GM19438 (cell line): ENCODE data around the gene CPAMD8.
"Not testable (repeated sequence)": the region's sequence is repeated elsewhere in the genome, so short reads cannot be mapped to it uniquely, and the experiment has no call there.

Experiments
- ATAC-seq: cut with Tn5 transposase; IDR thresholded peaks from one replicate; pipeline ENCODE4 v1.9.1; 2021; ENCODE audit warnings: low read depth; ENCODE audit not compliant: unreplicated experiment

Gene CPAMD8

DNA sequence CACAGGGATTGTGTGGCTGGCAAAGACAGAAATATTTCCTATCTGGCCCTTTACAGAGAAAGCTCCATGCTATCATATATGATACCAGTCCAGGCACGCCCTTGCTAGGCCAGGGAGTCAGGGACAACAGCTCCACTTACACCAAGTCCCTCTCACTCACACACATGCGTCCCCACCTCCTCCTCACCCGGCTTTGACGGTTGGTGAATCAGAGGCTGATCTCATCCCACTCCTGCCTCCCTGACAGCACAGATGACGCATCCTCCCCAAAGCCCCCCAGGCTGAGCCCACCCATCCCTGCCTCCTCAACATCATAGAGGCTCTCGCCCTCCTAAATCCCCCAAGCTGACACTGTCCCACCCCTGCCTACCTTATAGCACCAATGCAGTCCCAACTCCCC, 75.1 kb downstream of the CPAMD8 start:
- no peak for ATAC-seq

- ATAC-seq: no peak
These were observed 77.0 kb downstream of the CPAMD8 start for GRCh38 chr19:16949496-16950023.

- ATAC-seq: no peak
These were observed 79.4 kb downstream of the CPAMD8 start for GRCh38 chr19:16946951-16947940.

DNA sequence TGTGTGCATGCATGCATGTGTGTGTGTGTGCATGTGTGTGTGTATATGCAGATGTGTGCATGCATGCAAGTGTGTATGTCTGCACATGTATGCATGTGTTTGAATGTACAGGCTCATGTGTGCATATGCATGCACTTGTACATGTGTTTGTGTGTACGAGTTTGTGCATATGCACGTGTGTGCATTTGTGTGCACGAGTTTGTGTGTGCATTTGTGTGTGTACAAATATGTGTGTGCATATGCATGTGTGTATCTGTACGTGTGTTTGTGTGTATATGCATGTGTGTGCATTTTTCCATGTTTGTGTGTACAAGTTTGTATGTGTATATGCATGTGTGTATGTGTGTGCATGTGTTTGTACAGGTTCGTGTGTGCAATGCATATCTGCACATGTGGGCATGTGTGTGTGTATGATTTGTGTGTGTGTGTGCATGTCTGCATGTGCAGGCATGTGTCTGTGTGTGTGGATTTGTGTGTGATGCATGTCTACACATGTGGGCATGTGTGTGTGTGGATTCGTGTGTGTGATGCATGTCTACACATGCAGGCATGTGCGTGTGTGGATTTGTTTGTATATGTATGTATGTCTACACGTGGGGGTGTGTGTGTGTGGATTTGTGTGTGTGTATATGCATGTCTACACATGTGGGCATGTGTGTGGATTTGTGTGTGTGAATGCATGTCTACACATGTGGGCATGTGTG, 80.7 kb downstream of the CPAMD8 start:
- ATAC-seq: no peak

GRCh38 chr19:16945364-16945714, 81.3 kb downstream of the CPAMD8 start:
- no peak for ATAC-seq

DNA sequence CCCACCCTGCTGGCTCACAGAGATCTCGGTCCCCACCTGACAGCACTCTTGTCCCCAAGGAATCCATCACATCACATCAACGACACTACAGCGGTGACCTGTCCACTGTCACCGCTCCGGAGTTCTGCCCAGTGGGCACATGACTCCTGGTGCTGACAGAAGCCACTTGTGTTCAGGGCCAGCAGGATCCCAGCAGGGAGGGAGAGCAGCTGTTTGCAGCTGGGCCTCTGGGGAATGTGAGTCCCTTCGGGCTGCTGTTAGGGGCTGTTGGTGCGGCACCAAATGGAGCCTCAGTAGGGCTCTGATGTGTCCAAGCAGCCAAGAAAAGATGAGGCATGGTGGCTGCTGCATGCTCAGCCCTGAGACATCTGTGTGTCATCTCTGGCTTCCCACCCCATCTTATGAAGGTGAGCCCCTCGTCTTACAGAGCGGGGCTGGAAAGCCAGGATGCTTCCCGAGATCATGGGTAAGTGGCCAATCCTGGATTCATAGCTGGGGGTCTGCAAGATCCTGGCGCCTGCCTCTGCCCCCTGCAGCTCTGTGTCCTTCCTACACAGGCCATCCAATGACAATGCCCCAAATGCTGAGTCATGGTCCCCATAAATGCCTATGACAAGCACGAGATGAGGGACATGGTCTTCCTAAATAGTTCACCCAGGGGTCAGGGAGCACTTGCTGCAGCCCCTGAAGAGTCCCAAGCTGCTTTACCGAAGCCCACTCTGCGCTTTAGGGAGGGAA, 81.8 kb downstream of the CPAMD8 start:
- no peak for ATAC-seq

DNA sequence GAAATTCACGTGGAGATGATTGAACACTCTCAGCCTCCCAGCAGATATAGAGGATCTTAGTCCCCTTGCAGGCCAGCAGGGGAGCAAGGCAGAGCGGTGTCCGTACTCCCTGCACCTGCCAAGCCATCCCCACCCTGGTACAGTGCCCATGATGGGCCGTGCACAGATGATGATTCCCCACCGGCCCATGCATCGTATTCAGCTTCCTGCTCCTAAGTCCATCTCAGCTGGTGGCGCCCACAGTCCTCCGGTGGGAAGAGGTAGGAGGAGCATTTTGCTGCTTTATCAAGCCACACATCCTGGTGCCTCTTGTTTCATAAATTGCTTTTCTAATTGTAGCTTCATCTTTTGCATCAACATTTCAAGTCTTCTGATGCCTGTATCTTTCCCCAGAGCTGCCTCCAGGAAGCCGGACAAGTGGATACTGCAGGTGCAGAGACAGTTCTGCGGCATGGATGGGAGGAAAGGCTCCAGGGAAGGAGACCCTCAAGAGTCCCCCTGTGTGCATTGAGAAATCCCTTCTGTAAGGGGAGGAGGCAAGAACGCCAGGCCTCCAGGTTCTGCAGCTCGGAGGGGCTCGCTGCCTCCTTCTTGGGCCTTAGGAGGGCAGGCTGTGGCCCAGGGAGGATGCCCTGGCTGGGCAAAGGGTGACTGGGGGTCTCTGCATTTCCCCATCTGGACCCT, 82.5 kb downstream of the CPAMD8 start:
- ATAC-seq: no peak

- not testable (repeated sequence) for ATAC-seq
These were observed 83.5 kb downstream of the CPAMD8 start for GRCh38 chr19:16943090-16943489.

DNA sequence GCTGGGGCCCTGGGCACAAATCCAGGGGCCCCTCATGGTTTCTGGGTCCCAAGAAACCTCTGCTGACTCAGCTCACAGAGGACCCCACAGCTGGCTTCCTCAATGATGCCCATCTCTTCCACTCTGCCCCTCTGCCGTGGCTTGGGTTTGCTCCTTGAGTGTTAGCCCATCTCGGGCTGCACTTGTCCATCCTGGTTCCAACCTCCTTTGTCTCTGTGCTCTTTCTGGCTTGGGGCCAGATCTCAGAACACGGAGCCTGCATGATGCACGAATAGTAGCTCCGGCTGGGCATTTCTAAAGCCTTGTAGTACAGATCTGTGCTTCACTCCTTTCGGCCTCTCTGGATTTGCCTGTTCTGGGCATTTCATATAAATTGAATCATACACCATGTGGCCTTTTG, 84.0 kb downstream of the CPAMD8 start:
- ATAC-seq: no peak

- ATAC-seq: no peak
These were observed 86.0 kb downstream of the CPAMD8 start for GRCh38 chr19:16940626-16941025.

DNA sequence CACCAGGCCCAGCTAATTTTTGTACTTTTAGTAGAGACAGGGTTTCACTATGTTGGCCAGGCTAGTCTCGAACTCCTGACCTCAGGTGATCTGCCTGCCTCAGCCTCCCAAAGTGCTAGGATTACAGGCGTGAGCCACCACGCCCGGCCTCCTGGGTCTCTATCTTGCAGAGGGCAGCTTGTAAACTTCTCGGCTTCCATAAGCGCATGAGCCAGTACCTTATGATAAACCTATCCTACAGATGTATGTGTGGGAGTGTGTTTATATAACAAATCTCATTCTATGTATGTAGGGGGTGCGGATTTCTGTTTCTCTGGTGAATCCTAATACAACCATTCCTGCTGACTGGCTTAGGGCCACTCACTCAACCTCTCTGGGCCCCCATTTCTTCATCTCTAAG, 86.5 kb downstream of the CPAMD8 start:
- ATAC-seq: not testable (repeated sequence)

GRCh38 chr19:16938211-16938610, 88.4 kb downstream of the CPAMD8 start:
- ATAC-seq: no peak

- not testable (repeated sequence) for ATAC-seq
These were observed 88.8 kb downstream of the CPAMD8 start for GRCh38 chr19:16937796-16938195.

GRCh38 chr19:16936901-16937300, 89.7 kb downstream of the CPAMD8 start:
- no peak for ATAC-seq

GRCh38 chr19:16934489-16934888, 92.1 kb downstream of the CPAMD8 start:
- ATAC-seq: no peak

DNA sequence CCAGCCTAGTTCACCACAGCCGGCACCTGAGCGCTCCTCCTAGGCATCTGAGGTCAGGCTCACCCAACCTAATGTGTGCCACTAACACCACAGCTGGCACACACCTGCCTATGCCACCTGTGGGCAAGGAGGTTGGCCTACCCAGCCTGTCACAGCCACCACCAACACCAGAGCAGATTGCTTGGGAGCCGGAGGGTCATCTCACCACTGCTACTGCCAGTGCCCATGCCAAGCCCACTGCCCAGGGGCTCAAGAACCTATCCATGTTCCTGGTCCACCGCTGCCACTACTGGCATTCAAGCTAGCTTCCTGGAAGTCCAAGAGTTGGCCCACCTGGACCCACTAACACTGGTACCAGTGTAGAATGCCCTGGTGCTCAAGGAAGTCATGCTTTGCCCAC, 95.3 kb downstream of the CPAMD8 start:
- ATAC-seq: no peak

- no peak for ATAC-seq
These were observed 95.9 kb downstream of the CPAMD8 start for GRCh38 chr19:16930753-16931152.

DNA sequence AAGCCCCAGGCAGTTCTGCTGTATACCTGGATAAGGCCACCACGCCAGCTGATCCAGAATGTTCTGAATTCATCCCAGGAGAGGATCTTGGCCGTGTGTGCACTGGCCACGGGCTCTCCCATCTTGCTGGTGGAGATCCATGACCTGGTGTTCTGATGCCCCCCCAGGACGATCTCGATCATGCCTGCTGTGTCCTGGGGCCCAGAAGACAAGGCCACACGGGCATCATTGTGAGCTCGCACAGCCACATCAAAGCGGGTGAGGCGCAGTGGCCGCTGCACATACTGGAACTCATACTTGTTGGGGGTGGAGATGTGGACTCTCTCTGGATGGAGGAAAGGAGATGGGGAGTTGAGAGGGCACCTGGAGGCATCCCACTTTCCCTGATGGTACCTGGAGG, 97.7 kb downstream of the CPAMD8 start:
- ATAC-seq: no peak

- ATAC-seq: no peak
These were observed 98.3 kb downstream of the CPAMD8 start for GRCh38 chr19:16928351-16928750.

- ATAC-seq: no peak
These were observed 98.7 kb downstream of the CPAMD8 start for GRCh38 chr19:16927883-16928282.
